Sigmoid colon (tissue), 7 donors: Measurements from ENCODE around the gene LRP10. TPM values are rescaled to one million over a fixed set of nuclear protein-coding genes. Genes with fewer than 3 reads are reported as not detected.
A peak's percentile ranks its signal among the peaks of the same experiment; 100 is the strongest.

ENCODE experiments used
- DNase-seq: peaks from one replicate; pipeline ENCODE4 v3.0.0-alpha.2; 2019
- H3K27ac ChIP-seq, 4 donors: fragments of 200-600 bp; sonication (generic); one replicate each; pipeline ENCODE4 v1.5.1; 2016 to 2019; ENCODE audit warnings: mild to moderate bottlenecking in 1 of 4
- H3K27me3 ChIP-seq, 3 donors: fragments of 200-600 bp; sonication (generic); one replicate each; pipeline ENCODE4 v1.5.1; 2019; ENCODE audit warnings: mild to moderate bottlenecking in 1 of 3
- H3K36me3 ChIP-seq, 4 donors: fragments of 200-600 bp; sonication (generic); one replicate each; pipeline ENCODE4 v1.5.1; 2016 to 2019
- H3K4me1 ChIP-seq, 4 donors: fragments of 200-600 bp; sonication (generic); one replicate each; pipeline ENCODE4 v1.5.1; 2017 to 2019
- H3K4me3 ChIP-seq, 4 donors: fragments of 200-600 bp; sonication (generic); one replicate each; pipeline ENCODE4 v1.5.1; 2017 to 2019; ENCODE audit warnings: mild to moderate bottlenecking in 2 of 4, moderate library complexity in 1 of 4
- H3K9me3 ChIP-seq, 4 donors: fragments of 200-600 bp in 3 of 4; sonication (generic) in 3 of 4; one replicate each; pipeline versions ENCODE4 v1.5.1 to v1.6.1; 2013 to 2019
- EP300 ChIP-seq, 4 donors: sonication (generic); formaldehyde crosslinking; IDR thresholded peaks; one replicate each; pipeline ENCODE4 v1.6.1; 2017; ENCODE audit warnings: antibody characterized with exemption in 4 of 4
- POLR2A ChIP-seq, 2 donors: fragments of 450-650 bp; IDR thresholded peaks; one replicate each; pipeline ENCODE4 v1.6.1; 2016; ENCODE audit warnings: antibody characterized with exemption in 2 of 2, mild to moderate bottlenecking in 2 of 2, moderate library complexity in 2 of 2
- POLR2AphosphoS5 ChIP-seq, 4 donors: sonication (generic); formaldehyde crosslinking; IDR thresholded peaks; one replicate each; pipeline ENCODE4 v1.6.1; 2017; ENCODE audit warnings: antibody characterized with exemption in 4 of 4
- WGBS, 2 donors: extraction: QIAGEN DNeasy Blood & Tissue Kit; methylation state at CpG; one replicate each; pipeline ENCODE4 v1.1.7; 2013; 5-methylcytosine and 5-hydroxymethylcytosine counted together
- intact Hi-C: fragments of 100-400 bp; cut with DNase I; formaldehyde crosslinking; loops from one replicate; pipeline ENCODE4 v1.15.1; 2023
- polyA plus RNA-seq, 3 donors: library from polyadenylated mRNA; stranded (reverse); fragments of 200-250 nt; gene quantifications; one replicate each; pipeline ENCODE4 v1.2.3, GENCODE V29; 2013
- total RNA-seq, 4 donors: library from RNA; depleted of rRNA; stranded (reverse); fragments of >200 nt; gene quantifications; one replicate each; pipeline ENCODE4 v1.1.0, GENCODE V29; 2016
- TF ChIP-seq, protein P1 (sequence below), 4 experiments: fragments of 450-650 bp in 3 of 4; fragments of 200-600 bp in 1 of 4; IDR thresholded peaks; one replicate each; pipeline ENCODE4 v1.5.1; 2016 to 2019; ENCODE audit warnings: antibody characterized with exemption in 4 of 4, mild to moderate bottlenecking in 3 of 4, moderate library complexity in 2 of 4
- donor health status: healthy with polysubstance abuse.
- donor health status: Bipolar disorder and iron deficiency.
- donor health status: healthy.

LRP10 gene
- total and polyA plus RNA-seq, 7 donors = 34.4 to 139 (median 85.9) TPM

- Histone ChIP-seq H3K36me3 (peaks cover 28 to 55% (median 32%) of the 10 kb centered on the region in 4 donors), H3K27me3 (no peaks in the 10 kb centered on the region), H3K4me3 (no peak overlapping the region), H3K9me3 (no peaks in the 10 kb centered on the region), H3K4me1 (peaks cover 0 to 21% (median 16%) of the 10 kb centered on the region in 4 donors), H3K27ac (no peak overlapping the region)
- no peak for DNase-seq
- TF ChIP-seq POLR2AphosphoS5 (IDR thresholded peaks at IDR 0.05) (no peak), POLR2A (IDR thresholded peaks at IDR 0.05) (no peak), EP300 (IDR thresholded peaks at IDR 0.05) (no peak)
- TF ChIP-seq, protein P1, sequence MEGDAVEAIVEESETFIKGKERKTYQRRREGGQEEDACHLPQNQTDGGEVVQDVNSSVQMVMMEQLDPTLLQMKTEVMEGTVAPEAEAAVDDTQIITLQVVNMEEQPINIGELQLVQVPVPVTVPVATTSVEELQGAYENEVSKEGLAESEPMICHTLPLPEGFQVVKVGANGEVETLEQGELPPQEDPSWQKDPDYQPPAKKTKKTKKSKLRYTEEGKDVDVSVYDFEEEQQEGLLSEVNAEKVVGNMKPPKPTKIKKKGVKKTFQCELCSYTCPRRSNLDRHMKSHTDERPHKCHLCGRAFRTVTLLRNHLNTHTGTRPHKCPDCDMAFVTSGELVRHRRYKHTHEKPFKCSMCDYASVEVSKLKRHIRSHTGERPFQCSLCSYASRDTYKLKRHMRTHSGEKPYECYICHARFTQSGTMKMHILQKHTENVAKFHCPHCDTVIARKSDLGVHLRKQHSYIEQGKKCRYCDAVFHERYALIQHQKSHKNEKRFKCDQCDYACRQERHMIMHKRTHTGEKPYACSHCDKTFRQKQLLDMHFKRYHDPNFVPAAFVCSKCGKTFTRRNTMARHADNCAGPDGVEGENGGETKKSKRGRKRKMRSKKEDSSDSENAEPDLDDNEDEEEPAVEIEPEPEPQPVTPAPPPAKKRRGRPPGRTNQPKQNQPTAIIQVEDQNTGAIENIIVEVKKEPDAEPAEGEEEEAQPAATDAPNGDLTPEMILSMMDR (IDR thresholded peaks at IDR 0.05) = no peak
- intact Hi-C loops = loop anchor here (10.0 kb wide), 1 partner anchor 378 kb away; the partner anchor contains the start of genes BCL2L2 and PPP1R3E
- WGBS, 2 donors = 43 to 79% methylated on average over 4 of the region's 4 CpGs
Measured at GRCh38 chr14:22926316-22926715, 54.8 kb downstream of the LRP10 start.

DNA sequence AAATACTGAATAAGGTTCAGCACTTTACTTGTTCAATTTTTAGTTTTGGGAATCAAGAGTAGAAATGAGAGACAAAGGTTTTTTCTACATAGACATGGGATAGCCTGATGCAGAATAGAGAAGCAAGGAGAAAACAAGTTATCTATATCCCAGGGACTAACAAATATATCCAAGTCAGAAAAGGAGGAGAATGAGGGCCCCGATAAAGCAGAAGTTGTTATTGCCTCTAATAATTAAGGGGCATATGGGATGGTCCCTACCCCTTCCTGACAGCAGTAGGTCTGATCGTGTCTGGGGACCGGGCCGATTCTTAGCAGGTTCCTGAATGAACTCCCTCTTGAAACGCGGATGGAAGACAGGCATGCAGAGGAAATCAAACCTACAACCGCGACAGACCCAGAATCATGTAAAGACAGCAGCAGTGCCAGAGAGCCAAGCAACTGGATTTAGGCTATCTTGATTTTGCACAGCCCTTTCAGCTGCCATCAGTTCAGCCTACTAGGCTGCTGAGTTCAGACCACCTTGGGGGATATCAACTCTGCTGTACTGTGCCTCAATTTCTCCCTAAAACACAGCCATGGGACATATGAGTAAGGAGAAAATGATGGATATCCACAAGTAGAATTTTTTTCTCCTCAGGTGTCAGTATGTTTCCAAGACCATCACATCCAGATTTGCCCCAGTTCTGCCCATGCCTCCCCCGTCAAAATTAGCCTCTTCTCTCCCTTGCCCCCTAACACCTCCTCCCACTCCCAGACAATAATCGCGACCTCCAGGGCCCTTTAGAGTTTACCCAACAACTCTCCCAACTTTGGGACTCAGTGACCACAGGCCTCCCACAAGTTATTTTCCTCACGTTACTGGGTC is 56.9 kb downstream of the LRP10 start:
- Histone ChIP-seq H3K9me3 (no peaks in the 10 kb centered on the region), H3K4me1 (peaks cover 0 to 21% (median 16%) of the 10 kb centered on the region in 4 donors), H3K27me3 (no peaks in the 10 kb centered on the region), H3K27ac (peak overlapping the region; percentile 87 to 97 (median 94)), H3K36me3 (peaks cover 15 to 35% (median 21%) of the 10 kb centered on the region in 4 donors), H3K4me3 (peak overlapping the region; percentile 75 to 91 (median 83))
- no peak for DNase-seq
- TF ChIP-seq POLR2AphosphoS5 (IDR thresholded peaks at IDR 0.05) (no peak), POLR2A (IDR thresholded peaks at IDR 0.05) (no peak), EP300 (IDR thresholded peaks at IDR 0.05) (no peak)
- TF ChIP-seq, protein P1 (IDR thresholded peaks at IDR 0.05) = no peak
- 6 to 7% methylated on average over 12 of the region's 12 CpGs for WGBS, 2 donors
- intact Hi-C loops = loop anchor here (2.0 to 10.0 kb wide), 2 partner anchors 54 to 376 kb away; partner anchors contain the start of genes AJUBA, BCL2L2 and PPP1R3E

DNA sequence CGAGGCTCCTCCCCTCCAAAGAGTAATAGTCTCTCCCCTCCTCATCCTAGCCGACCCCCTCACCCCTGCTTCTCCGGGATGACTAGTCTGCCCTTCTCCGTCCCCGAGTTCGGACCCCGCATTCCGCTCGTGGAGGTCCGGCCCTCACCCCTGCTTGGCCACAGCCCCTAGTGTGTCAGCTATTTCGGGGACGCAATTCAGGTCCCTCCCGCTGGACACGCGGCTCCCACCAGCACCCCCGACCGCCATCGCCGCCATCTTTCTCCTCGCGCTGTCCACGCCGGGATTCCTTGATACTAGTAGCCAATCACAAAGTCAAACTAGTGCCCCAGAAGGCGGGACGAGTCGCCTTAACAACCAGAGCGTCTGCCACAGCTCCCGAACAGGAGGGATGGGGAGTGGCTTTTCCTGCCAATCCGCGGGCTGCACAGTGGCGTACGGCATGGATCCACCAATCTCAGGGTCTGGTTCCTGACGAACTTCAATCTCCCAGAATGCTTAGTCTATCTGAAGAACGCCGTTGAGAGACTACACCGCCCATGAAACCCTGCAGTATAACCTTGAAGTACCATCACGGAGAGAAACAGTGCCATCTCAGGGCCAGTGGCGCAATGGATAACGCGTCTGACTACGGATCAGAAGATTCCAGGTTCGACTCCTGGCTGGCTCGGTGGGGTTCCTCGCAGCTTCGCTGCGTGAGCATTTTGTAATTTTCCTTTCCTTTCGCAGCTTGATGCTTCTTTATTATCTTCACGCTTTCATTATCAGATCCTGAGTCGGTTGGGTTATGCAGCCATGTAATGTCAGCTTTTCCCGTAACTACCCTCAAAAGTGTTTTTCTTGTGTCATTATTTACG is 57.8 kb downstream of the LRP10 start, which contains the start of gene PRMT5:
Gene PRMT5 (minus strand): TSS at position 273 of the 857 bp plus-strand sequence. CDS start 15 bp downstream, at position 258.
- Histone ChIP-seq H3K4me3 (peak within 1 kb of the TSS; percentile 75 to 91 (median 83)), H3K27me3 (no peaks in the 10 kb centered on the region), H3K36me3 (peaks cover 6 to 27% (median 13%) of the 10 kb centered on the region in 4 donors), H3K27ac (peak within 1 kb of the TSS; percentile 87 to 97 (median 94)), H3K4me1 (peaks cover 0 to 21% (median 16%) of the 10 kb centered on the region in 4 donors), H3K9me3 (no peaks in the 10 kb centered on the region)
- intact Hi-C loops = loop anchor here (2.0 to 10.0 kb wide), 2 partner anchors 53 to 375 kb away; partner anchors contain the start of genes AJUBA, BCL2L2 and PPP1R3E
- 0% methylated on average over 51 of the region's 51 CpGs for WGBS, 2 donors
- peak; percentile 100 for DNase-seq
- TF ChIP-seq POLR2A (IDR thresholded peaks at IDR 0.05) = peak; percentile 74 to 84
- TF ChIP-seq, protein P1 (IDR thresholded peaks at IDR 0.05) = no peak
- no peak for TF ChIP-seq EP300 (IDR thresholded peaks at IDR 0.05)
- TF ChIP-seq POLR2AphosphoS5 (IDR thresholded peaks at IDR 0.05) = peak; percentile 76 to 93 (median 86)

- Histone ChIP-seq H3K36me3 (peaks cover under 1 to 20% (median 8%) of the 10 kb centered on the region in 4 donors), H3K4me1 (peaks cover 0 to 21% (median 16%) of the 10 kb centered on the region in 4 donors), H3K27ac (peak overlapping the region; percentile 87 to 97 (median 94)), H3K4me3 (peak overlapping the region; percentile 23 to 90 (median 76)), H3K27me3 (no peaks in the 10 kb centered on the region), H3K9me3 (no peaks in the 10 kb centered on the region)
- WGBS, 2 donors = 4% methylated on average over 2 of the region's 2 CpGs
- DNase-seq = no peak
- intact Hi-C loops = loop anchor here (2.0 to 10.0 kb wide), 3 partner anchors 27 to 375 kb away; partner anchors contain the start of genes AJUBA, BCL2L2, HAUS4 and PPP1R3E
- TF ChIP-seq, protein P1 (IDR thresholded peaks at IDR 0.05) = no peak
- TF ChIP-seq EP300 (IDR thresholded peaks at IDR 0.05) = no peak
- no peak for TF ChIP-seq POLR2AphosphoS5 (IDR thresholded peaks at IDR 0.05)
- no peak for TF ChIP-seq POLR2A (IDR thresholded peaks at IDR 0.05)
Measured at GRCh38 chr14:22929961-22930364, 58.4 kb downstream of the LRP10 start.
